K562 (cell line): ENCODE measurements around the gene SYT3. TPM values are rescaled to one million over a fixed set of nuclear protein-coding genes. Genes with fewer than 3 reads are reported as not detected.
A peak's percentile ranks its signal among the peaks of the same experiment; 100 is the strongest.

ENCODE experiments used
- CEBPG ChIP-seq, 3 experiments: fragments of 200-800 bp in 1 of 3; sonication (Bioruptor generic) in 1 of 3; sonication (generic) in 1 of 3; formaldehyde crosslinking in 1 of 3; IDR thresholded peaks in 2 of 3; conservative IDR thresholded peaks in 1 of 3; 2 replicates each; pipeline versions ENCODE4 v1.6.1 to v1.8.0; 2016 to 2022; ENCODE audit warnings: missing compliant biosample characterization in 2 of 3, missing genetic modification characterization in 2 of 3, mild to moderate bottlenecking in 1 of 3, missing genetic modification reagents in 1 of 3
- DACH1 ChIP-seq: fragments of 450-650 bp; IDR thresholded peaks from 2 replicates; pipeline ENCODE4 v1.6.1; 2018; ENCODE audit not compliant: partially characterized antibody
- NRF1 ChIP-seq, 2 experiments: fragments of 450-650 bp; IDR thresholded peaks in 1 of 2; conservative IDR thresholded peaks in 1 of 2; 2 replicates each; pipeline ENCODE4 v1.6.1; 2014; ENCODE audit warnings: mild to moderate bottlenecking in 2 of 2
- SNIP1 ChIP-seq: fragments of 450-650 bp; IDR thresholded peaks from 2 replicates; pipeline ENCODE4 v1.7.1; 2017; ENCODE audit warnings: low read depth, mild to moderate bottlenecking
- polyA plus RNA-seq, 8 experiments: library from polyadenylated mRNA; depleted of rRNA in 4 of 8; stranded (reverse) in 5 of 8; unstranded in 3 of 8; fragments of >200 nt; fragmentation: Nextera tagmentation in 2 of 8; fragmentation: Illumina TruSeq in 1 of 8; extraction: Ambion mirVana in 2 of 8; extraction: Trizol in 1 of 8; gene quantifications; 2 replicates each; pipeline versions ENCODE4 v1.2.1 to v1.2.3, GENCODE V29; 2011 to 2014; ENCODE audit warnings: inconsistent platforms in 1 of 8, missing spikeins in 1 of 8
- total RNA-seq, 7 experiments: library from RNA; depleted of rRNA in 6 of 7; stranded (reverse); fragments of >200 nt in 6 of 7; fragmentation: Illumina TruSeq in 2 of 7; extraction: Trizol in 2 of 7; gene quantifications; 2 replicates each; pipeline versions ENCODE4 v1.2.1 to v1.2.3, GENCODE V29; 2011 to 2021; ENCODE audit warnings: low replicate concordance in 1 of 7
- TF ChIP-seq, protein P1 (sequence below), 2 experiments: fragments of 450-650 bp; formaldehyde crosslinking in 1 of 2; IDR thresholded peaks; 2 replicates each; pipeline versions ENCODE4 v1.4.0 to v1.6.1; 2014 to 2020; ENCODE audit warnings: mild to moderate bottlenecking in 2 of 2, borderline replicate concordance in 1 of 2, low read depth in 1 of 2
- TF ChIP-seq, protein P2 (sequence below), 2 experiments: fragments of 450-650 bp; IDR thresholded peaks; 2 replicates each; pipeline ENCODE4 v1.6.1; 2018; ENCODE audit warnings: mild to moderate bottlenecking in 2 of 2, low read depth in 1 of 2; ENCODE audit not compliant: partially characterized antibody in 2 of 2
- TF ChIP-seq, protein P3 (sequence below), 3 experiments: IDR thresholded peaks in 2 of 3; conservative IDR thresholded peaks in 1 of 3; 2 replicates each; pipeline ENCODE4 v1.5.1; 2011 to 2012; ENCODE audit warnings: low read length in 3 of 3, mild to moderate bottlenecking in 3 of 3, control low read depth in 2 of 3, improper control_type of control experiment in 1 of 3, inconsistent platforms in 1 of 3, low read depth in 1 of 3, mixed read lengths in 1 of 3, moderate library complexity in 1 of 3; ENCODE audit not compliant: insufficient read depth in 2 of 3

SYT3 gene
- total and polyA plus RNA-seq, 9 of the 15 experiments (the other 6 are each of a cell fraction or from before 2014, with no cell fraction given): 0.36 to 2.0 (median 0.54) TPM; not detected in 2

DNA sequence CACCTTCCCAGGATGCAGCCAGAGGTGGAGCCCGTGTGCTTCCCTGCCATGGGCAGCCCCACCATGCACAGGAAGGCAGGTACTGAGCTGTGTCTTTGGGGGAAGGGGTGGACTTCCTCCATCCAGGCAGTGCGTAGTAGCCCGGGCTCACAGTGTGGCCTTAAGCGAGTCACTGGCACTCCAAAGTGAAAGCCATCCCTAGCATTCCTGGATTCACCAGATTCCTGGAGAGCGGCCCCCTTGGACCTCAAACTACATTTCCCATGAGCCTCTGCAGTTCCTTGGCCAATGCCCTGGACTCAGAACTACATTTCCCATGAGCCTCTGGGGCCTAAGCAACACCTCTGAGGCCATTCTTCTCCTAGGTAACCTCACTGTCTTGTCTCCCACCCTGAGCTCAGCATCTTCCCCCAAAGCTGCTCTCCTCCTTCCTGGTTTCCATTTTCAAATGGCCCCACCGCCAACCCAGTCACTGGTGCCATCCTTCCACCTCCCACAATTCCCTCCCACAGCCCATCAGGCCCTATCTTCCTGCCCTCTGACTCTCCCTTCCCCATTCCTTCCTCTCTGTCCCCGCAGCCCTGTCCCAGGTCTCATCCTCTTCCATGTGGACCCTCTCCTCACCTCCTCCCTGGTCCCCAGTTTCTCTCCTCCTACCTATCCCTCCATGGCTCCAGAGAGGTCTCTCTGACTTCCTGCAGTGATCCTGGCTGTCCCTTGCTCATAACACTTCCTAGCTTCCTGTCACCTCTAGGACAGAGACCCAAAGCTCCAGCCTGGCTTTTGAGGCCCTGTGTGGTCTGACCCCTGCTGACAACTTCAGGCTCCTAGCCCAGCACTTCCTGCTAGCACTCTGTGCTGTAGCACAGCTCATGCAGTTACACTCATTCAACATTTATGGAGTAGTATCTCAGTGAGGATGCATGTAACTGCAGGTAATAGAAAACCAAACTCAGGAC lies 10.0 kb upstream of the SYT3 start, which contains the start of gene C19orf81 (continued):
- TF ChIP-seq, protein P1, sequence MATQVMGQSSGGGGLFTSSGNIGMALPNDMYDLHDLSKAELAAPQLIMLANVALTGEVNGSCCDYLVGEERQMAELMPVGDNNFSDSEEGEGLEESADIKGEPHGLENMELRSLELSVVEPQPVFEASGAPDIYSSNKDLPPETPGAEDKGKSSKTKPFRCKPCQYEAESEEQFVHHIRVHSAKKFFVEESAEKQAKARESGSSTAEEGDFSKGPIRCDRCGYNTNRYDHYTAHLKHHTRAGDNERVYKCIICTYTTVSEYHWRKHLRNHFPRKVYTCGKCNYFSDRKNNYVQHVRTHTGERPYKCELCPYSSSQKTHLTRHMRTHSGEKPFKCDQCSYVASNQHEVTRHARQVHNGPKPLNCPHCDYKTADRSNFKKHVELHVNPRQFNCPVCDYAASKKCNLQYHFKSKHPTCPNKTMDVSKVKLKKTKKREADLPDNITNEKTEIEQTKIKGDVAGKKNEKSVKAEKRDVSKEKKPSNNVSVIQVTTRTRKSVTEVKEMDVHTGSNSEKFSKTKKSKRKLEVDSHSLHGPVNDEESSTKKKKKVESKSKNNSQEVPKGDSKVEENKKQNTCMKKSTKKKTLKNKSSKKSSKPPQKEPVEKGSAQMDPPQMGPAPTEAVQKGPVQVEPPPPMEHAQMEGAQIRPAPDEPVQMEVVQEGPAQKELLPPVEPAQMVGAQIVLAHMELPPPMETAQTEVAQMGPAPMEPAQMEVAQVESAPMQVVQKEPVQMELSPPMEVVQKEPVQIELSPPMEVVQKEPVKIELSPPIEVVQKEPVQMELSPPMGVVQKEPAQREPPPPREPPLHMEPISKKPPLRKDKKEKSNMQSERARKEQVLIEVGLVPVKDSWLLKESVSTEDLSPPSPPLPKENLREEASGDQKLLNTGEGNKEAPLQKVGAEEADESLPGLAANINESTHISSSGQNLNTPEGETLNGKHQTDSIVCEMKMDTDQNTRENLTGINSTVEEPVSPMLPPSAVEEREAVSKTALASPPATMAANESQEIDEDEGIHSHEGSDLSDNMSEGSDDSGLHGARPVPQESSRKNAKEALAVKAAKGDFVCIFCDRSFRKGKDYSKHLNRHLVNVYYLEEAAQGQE (IDR thresholded peaks at IDR 0.05; ENCODE audit: borderline replicate concordance): no peak
- TF ChIP-seq, protein P1 (CRISPR knock-in tag; IDR thresholded peaks at IDR 0.05; ENCODE audit: low read depth): 0 out of 2 replicates have a peak, but pooled peaks have one; percentile 17
- TF ChIP-seq, protein P2, sequence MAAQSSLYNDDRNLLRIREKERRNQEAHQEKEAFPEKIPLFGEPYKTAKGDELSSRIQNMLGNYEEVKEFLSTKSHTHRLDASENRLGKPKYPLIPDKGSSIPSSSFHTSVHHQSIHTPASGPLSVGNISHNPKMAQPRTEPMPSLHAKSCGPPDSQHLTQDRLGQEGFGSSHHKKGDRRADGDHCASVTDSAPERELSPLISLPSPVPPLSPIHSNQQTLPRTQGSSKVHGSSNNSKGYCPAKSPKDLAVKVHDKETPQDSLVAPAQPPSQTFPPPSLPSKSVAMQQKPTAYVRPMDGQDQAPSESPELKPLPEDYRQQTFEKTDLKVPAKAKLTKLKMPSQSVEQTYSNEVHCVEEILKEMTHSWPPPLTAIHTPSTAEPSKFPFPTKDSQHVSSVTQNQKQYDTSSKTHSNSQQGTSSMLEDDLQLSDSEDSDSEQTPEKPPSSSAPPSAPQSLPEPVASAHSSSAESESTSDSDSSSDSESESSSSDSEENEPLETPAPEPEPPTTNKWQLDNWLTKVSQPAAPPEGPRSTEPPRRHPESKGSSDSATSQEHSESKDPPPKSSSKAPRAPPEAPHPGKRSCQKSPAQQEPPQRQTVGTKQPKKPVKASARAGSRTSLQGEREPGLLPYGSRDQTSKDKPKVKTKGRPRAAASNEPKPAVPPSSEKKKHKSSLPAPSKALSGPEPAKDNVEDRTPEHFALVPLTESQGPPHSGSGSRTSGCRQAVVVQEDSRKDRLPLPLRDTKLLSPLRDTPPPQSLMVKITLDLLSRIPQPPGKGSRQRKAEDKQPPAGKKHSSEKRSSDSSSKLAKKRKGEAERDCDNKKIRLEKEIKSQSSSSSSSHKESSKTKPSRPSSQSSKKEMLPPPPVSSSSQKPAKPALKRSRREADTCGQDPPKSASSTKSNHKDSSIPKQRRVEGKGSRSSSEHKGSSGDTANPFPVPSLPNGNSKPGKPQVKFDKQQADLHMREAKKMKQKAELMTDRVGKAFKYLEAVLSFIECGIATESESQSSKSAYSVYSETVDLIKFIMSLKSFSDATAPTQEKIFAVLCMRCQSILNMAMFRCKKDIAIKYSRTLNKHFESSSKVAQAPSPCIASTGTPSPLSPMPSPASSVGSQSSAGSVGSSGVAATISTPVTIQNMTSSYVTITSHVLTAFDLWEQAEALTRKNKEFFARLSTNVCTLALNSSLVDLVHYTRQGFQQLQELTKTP (IDR thresholded peaks at IDR 0.05; ENCODE audit: low read depth in 1 of 2, partially characterized antibody in 2 of 2): peak; percentile 36 to 98
- TF ChIP-seq DACH1 (no peak), SNIP1 (peak; percentile 39; the same call in 1 of the 2 replicates), NRF1 (conservative IDR thresholded peaks at IDR 0.05 in 1 of 2, IDR thresholded peaks at IDR 0.05 in 1 of 2) (peak in 1 of 2 experiments; percentile 32; a peak in 1 of 4 replicates), CEBPG (CRISPR knock-in tag; IDR thresholded peaks at IDR 0.05) (0 out of 2 replicates have a peak, but pooled peaks have one; percentile 29), CEBPG (tag; conservative IDR thresholded peaks at IDR 0.05 in 1 of 2, IDR thresholded peaks at IDR 0.05 in 1 of 2) (peak in 1 of 2 experiments; percentile 25; a peak in 1 of 4 replicates)
- TF ChIP-seq, protein P3, sequence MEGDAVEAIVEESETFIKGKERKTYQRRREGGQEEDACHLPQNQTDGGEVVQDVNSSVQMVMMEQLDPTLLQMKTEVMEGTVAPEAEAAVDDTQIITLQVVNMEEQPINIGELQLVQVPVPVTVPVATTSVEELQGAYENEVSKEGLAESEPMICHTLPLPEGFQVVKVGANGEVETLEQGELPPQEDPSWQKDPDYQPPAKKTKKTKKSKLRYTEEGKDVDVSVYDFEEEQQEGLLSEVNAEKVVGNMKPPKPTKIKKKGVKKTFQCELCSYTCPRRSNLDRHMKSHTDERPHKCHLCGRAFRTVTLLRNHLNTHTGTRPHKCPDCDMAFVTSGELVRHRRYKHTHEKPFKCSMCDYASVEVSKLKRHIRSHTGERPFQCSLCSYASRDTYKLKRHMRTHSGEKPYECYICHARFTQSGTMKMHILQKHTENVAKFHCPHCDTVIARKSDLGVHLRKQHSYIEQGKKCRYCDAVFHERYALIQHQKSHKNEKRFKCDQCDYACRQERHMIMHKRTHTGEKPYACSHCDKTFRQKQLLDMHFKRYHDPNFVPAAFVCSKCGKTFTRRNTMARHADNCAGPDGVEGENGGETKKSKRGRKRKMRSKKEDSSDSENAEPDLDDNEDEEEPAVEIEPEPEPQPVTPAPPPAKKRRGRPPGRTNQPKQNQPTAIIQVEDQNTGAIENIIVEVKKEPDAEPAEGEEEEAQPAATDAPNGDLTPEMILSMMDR (IDR thresholded peaks at IDR 0.05 in 2 of 3, conservative IDR thresholded peaks at IDR 0.05 in 1 of 3; ENCODE audit: insufficient read depth in 2 of 3, low read depth in 1 of 3, low read length in 3 of 3): peak in 2 of 3 experiments; percentile 39 to 48; a peak in 4 of 6 replicates
